Measurements from ENCODE around the gene HTT. TPM values are rescaled to one million over a fixed set of nuclear protein-coding genes. Genes with fewer than 3 reads are reported as not detected.

HTT gene
- total and polyA plus RNA-seq, 10 donors, result 10.0 to 124 (median 84.4) TPM

GRCh38 chr4:3255611-3256186, 181.2 kb downstream of the HTT start:
- intact Hi-C loops (cut with DNase I; ENCODE audit: low total_unique reads), result no loop called here
- Histone ChIP-seq H3K36me3 (peaks cover 0 to 34% (median 4%) of the 10 kb centered on the region in 6 donors), H3K4me3 (no peak overlapping the region), H3K9me3 (no peaks in the 10 kb centered on the region), H3K27me3 (replicated peaks in 1 of 7) (no peaks in the 10 kb centered on the region), H3K4me1 (peaks cover 0 to 12% (median 0%) of the 10 kb centered on the region in 6 donors), H3K27ac (no peak overlapping the region)
- WGBS, 5 donors, result 93 to 96% (median 95%) methylated on average over 24 to 36 of the region's 36 CpGs
- DNase-seq, result peak; percentile 70
- TF ChIP-seq POLR2A (IDR thresholded peaks at IDR 0.05), result no peak
- no peak for TF ChIP-seq POLR2AphosphoS5 (IDR thresholded peaks at IDR 0.05)
- no peak for TF ChIP-seq CTCF (IDR thresholded peaks at IDR 0.05 in 8 of 11, conservative IDR thresholded peaks at IDR 0.05 in 3 of 11)

DNA sequence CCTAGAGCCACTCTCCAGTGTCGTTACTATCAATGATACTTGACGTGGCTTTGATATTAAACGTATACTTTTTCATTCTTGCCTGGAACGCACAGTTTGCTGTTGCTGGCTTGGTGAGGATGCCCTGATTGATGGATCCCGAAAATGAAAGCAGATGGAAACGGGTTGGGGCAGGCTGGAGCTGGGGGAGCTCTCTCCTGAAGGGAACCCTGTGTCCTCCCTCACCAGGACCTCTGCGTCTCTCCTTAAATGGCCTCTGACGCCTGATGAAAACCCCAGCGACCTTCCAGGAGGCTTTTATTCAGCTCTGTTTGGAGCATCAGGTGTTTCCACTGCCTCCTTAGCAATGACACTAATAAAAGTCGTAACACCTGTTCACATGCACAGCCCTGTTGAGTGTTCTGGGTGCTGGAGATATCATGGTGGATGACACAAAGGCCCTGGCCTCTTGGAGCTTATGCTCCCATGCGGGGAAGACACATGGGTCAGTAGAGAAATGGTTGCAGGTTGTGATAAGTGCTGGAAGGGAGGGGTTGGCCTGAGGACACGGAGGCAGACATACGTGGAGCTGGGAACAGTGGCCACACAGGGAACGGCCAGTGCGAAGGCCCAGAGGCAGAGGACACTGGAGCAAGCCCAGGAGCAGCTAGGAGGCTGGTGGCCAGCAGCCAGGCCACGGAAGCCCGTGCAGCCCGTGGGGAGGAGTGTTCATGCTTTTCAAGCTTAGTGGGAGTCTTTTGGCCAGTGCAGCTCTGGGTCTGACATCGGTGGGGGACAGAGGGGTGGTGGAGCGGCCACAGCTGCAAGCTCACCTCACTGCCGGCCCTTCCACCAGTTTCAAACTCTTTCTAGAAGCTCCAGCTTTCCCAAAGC, 182.0 kb downstream of the HTT start:
- Histone ChIP-seq H3K4me3 (no peak overlapping the region), H3K9me3 (no peaks in the 10 kb centered on the region), H3K4me1 (peaks cover 0 to 12% (median 0%) of the 10 kb centered on the region in 6 donors), H3K27me3 (replicated peaks in 1 of 7) (no peaks in the 10 kb centered on the region), H3K36me3 (peaks cover 0 to 34% (median 4%) of the 10 kb centered on the region in 6 donors), H3K27ac (no peak overlapping the region)
- WGBS, 5 donors, result 87 to 94% (median 89%) methylated on average over 19 to 21 of the region's 21 CpGs
- no peak for TF ChIP-seq POLR2AphosphoS5 (IDR thresholded peaks at IDR 0.05)
- TF ChIP-seq POLR2A (IDR thresholded peaks at IDR 0.05), result no peak
- TF ChIP-seq CTCF (IDR thresholded peaks at IDR 0.05 in 8 of 11, conservative IDR thresholded peaks at IDR 0.05 in 3 of 11), result no peak
- no peak for DNase-seq
- intact Hi-C loops (cut with DNase I; ENCODE audit: low total_unique reads), result no loop called here

DNA sequence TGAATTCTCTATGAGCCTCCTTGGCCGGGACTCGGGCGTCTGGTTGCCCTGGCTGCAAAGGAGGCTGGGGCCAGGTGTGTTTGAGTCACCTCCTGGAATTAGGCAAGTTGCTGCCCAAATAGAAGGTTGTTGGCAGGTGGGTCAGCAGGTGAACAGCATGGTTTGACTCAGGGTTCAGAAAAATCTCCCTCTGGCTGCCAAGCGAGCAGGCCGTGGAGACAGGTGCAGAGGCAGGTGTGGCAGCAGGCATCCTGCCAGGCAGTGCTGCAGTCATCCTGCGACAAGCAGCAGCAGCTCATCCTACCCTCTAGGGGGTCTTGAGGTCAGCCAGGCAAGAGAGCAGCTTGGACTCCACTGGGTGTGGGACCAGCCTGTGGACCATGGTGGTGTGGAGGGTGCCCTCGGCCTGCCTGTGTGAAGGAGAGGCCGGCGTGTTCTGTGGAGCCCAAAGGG, 182.6 kb downstream of the HTT start:
- DNase-seq, result no peak
- Histone ChIP-seq H3K27me3 (replicated peaks in 1 of 7) (no peaks in the 10 kb centered on the region), H3K9me3 (no peaks in the 10 kb centered on the region), H3K4me3 (no peak overlapping the region), H3K27ac (peak overlapping the region in 1 of 8 donors; percentile 8), H3K4me1 (peaks cover 0 to 12% (median 0%) of the 10 kb centered on the region in 6 donors), H3K36me3 (peaks cover 0 to 34% (median 4%) of the 10 kb centered on the region in 6 donors)
- 70 to 90% (median 87%) methylated on average over 7 to 9 of the region's 9 CpGs for WGBS, 5 donors
- TF ChIP-seq CTCF (IDR thresholded peaks at IDR 0.05 in 8 of 11, conservative IDR thresholded peaks at IDR 0.05 in 3 of 11), result no peak
- TF ChIP-seq POLR2A (IDR thresholded peaks at IDR 0.05), result no peak
- TF ChIP-seq POLR2AphosphoS5 (IDR thresholded peaks at IDR 0.05), result no peak
- intact Hi-C loops (cut with DNase I; ENCODE audit: low total_unique reads), result no loop called here

All from spleen (tissue), 11 donors.